Astrocyte (in vitro differentiated cells and primary cell): Measurements from ENCODE around the gene RMND1.

ENCODE experiments used
- EZH2 ChIP-seq: IDR thresholded peaks from 2 replicates; pipeline ENCODE4 v1.6.1; 2012; ENCODE audit warnings: mild to moderate bottlenecking, low read length, inconsistent platforms; ENCODE audit not compliant: insufficient read depth
- TF ChIP-seq, protein P1 (sequence below): IDR thresholded peaks from 2 replicates; pipeline ENCODE4 v1.5.1; 2011; ENCODE audit warnings: low read depth, mild to moderate bottlenecking, inconsistent platforms, low read length, moderate library complexity; ENCODE audit not compliant: insufficient read depth

DNA sequence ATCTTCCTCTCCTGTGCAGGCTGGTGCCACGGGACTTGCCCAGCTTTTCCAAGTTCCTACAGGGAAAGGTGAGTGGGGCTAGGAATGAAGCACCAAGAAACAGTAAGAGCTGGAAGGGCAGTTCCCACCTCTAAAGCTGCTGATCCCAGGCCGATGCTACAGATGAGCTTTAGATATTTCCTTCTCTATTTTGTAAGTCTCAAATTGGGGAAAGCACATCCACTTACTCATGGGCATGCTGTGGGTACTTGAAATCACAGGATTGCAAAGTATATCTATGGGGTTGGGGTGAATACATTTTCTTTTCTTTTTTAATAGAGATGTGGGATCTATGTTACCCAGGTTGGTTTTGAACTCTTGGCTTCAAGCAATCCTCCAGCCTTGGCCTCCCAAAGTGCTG lies 63.7 kb downstream of the RMND1 start:
- TF ChIP-seq, protein P1, sequence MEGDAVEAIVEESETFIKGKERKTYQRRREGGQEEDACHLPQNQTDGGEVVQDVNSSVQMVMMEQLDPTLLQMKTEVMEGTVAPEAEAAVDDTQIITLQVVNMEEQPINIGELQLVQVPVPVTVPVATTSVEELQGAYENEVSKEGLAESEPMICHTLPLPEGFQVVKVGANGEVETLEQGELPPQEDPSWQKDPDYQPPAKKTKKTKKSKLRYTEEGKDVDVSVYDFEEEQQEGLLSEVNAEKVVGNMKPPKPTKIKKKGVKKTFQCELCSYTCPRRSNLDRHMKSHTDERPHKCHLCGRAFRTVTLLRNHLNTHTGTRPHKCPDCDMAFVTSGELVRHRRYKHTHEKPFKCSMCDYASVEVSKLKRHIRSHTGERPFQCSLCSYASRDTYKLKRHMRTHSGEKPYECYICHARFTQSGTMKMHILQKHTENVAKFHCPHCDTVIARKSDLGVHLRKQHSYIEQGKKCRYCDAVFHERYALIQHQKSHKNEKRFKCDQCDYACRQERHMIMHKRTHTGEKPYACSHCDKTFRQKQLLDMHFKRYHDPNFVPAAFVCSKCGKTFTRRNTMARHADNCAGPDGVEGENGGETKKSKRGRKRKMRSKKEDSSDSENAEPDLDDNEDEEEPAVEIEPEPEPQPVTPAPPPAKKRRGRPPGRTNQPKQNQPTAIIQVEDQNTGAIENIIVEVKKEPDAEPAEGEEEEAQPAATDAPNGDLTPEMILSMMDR, result no peak
- TF ChIP-seq EZH2, result no peak
